Large intestine (tissue), 12 donors: ENCODE measurements around the gene COL4A3. TPM values are rescaled to one million over a fixed set of nuclear protein-coding genes. Genes with fewer than 3 reads are reported as not detected.
A peak's percentile ranks its signal among the peaks of the same experiment; 100 is the strongest.

Source experiments
- DNase-seq, 2 donors: peaks; one replicate each; pipeline versions ENCODE4 v3.0.0 to v3.0.0-alpha.2; 2013
- H3K27ac ChIP-seq: one replicate; pipeline ENCODE4 v1.5.1; 2013; ENCODE audit warnings: low read length
- H3K27me3 ChIP-seq: 2 replicates; pipeline ENCODE4 v1.6.1; 2013; ENCODE audit warnings: low read length; ENCODE audit not compliant: control insufficient read depth, insufficient read depth
- H3K36me3 ChIP-seq: 2 replicates; pipeline ENCODE4 v1.6.1; 2013; ENCODE audit warnings: low read length; ENCODE audit not compliant: control insufficient read depth, insufficient read depth
- H3K4me1 ChIP-seq: one replicate; pipeline ENCODE4 v1.6.1; 2013; ENCODE audit warnings: low read length; ENCODE audit not compliant: control insufficient read depth, insufficient read depth
- H3K4me3 ChIP-seq: one replicate; pipeline ENCODE4 v1.5.1; 2013; ENCODE audit warnings: low read length
- H3K9me3 ChIP-seq: one replicate; pipeline ENCODE4 v1.6.1; 2013; ENCODE audit warnings: mild to moderate bottlenecking, low read depth, low read length, moderate library complexity; ENCODE audit not compliant: control insufficient read depth
- WGBS: methylation state at CpG from one replicate; pipeline ENCODE4 v1.1.5; 2013; ENCODE audit warnings: low lambda C conversion rate; ENCODE audit not compliant: insufficient coverage; 5-methylcytosine and 5-hydroxymethylcytosine counted together
- long read RNA-seq, 11 donors: transcript quantifications; one replicate each; lab custom pipeline, GENCODE V29; 2026
- polyA plus RNA-seq: library from polyadenylated mRNA; unstranded; fragments of 120-200 nt; gene quantifications from one replicate; pipeline ENCODE4 v1.2.1, GENCODE V29; 2013

The COL4A3 gene
- polyA plus RNA-seq, result 0.19 TPM
- long read RNA-seq, donor 1, result 0 reads
- long read RNA-seq, donor 2, result 0 reads
- long read RNA-seq, donor 3, result 0 reads
- long read RNA-seq, donor 4, result 0 reads
- long read RNA-seq, donor 5, result 0 reads
- long read RNA-seq, donor 6, result 0 reads
- long read RNA-seq, donor 7, result 0 reads
- long read RNA-seq, donor 8, result 0 reads
- long read RNA-seq, donor 9, result 0 reads
- long read RNA-seq, donor 10, result 0 reads
- long read RNA-seq, donor 11, result 0 reads

- peak in 1 of 2 donors; percentile 32 for DNase-seq
- no CpG with 5 or more reads among the region's 77 CpGs for WGBS
- peaks cover 4% of the 10 kb centered on the region for H3K9me3 ChIP-seq
Measured at GRCh38 chr2:227163998-227164762, at the start of gene COL4A3, which contains the start of gene COL4A4. TSS of gene COL4A3 (plus strand) at chr2:227164624. CDS start at chr2:227164727, 103 bp downstream. TSS of gene COL4A4 (minus strand) at chr2:227164205. CDS start at chr2:227147483, 16,722 bp downstream.

GRCh38 chr2:227115761-227116160 is 48.7 kb upstream of the COL4A3 start:
- Histone ChIP-seq H3K4me1 (no peaks in the 10 kb centered on the region), H3K9me3 (no peaks in the 10 kb centered on the region), H3K27me3 (no peaks in the 10 kb centered on the region), H3K4me3 (no peak overlapping the region), H3K27ac (no peak overlapping the region), H3K36me3 (no peaks in the 10 kb centered on the region)
- no peak for DNase-seq
- 60% methylated on average over 2 of the region's 5 CpGs for WGBS

More at GRCh38 chr2:227163998-227164762, at the start of gene COL4A3, which contains the start of gene COL4A4:
- peaks cover 6% of the 10 kb centered on the region for H3K4me1 ChIP-seq
- no peak within 1 kb of the TSS for H3K27ac ChIP-seq
- peaks cover 62% of the 10 kb centered on the region for H3K27me3 ChIP-seq
- H3K36me3 ChIP-seq, result no peaks in the 10 kb centered on the region
- peak within 1 kb of the TSS; percentile 23 for H3K4me3 ChIP-seq

- no peak overlapping the region for H3K27ac ChIP-seq
- DNase-seq, result no peak
- no peaks in the 10 kb centered on the region for H3K9me3 ChIP-seq
- H3K4me1 ChIP-seq, result no peaks in the 10 kb centered on the region
- H3K36me3 ChIP-seq, result no peaks in the 10 kb centered on the region
- no CpG with 5 or more reads among the region's 1 CpG for WGBS
- no peaks in the 10 kb centered on the region for H3K27me3 ChIP-seq
- H3K4me3 ChIP-seq, result no peak overlapping the region
Measured at GRCh38 chr2:227117027-227117426, 47.4 kb upstream of the COL4A3 start.

- WGBS, result no CpG with 5 or more reads among the region's 3 CpGs
- Histone ChIP-seq H3K27ac (no peak overlapping the region), H3K27me3 (no peaks in the 10 kb centered on the region), H3K36me3 (no peaks in the 10 kb centered on the region), H3K4me3 (no peak overlapping the region), H3K9me3 (no peaks in the 10 kb centered on the region), H3K4me1 (no peaks in the 10 kb centered on the region)
- no peak for DNase-seq
Measured at GRCh38 chr2:227117852-227118251, 46.6 kb upstream of the COL4A3 start.

GRCh38 chr2:227118353-227118752 is 46.1 kb upstream of the COL4A3 start:
- DNase-seq, result no peak
- Histone ChIP-seq H3K4me3 (no peak overlapping the region), H3K9me3 (no peaks in the 10 kb centered on the region), H3K36me3 (no peaks in the 10 kb centered on the region), H3K27ac (no peak overlapping the region), H3K4me1 (no peaks in the 10 kb centered on the region), H3K27me3 (no peaks in the 10 kb centered on the region)

GRCh38 chr2:227123697-227124096 is 40.7 kb upstream of the COL4A3 start:
- Histone ChIP-seq H3K36me3 (no peaks in the 10 kb centered on the region), H3K4me1 (no peaks in the 10 kb centered on the region), H3K4me3 (no peak overlapping the region), H3K9me3 (no peaks in the 10 kb centered on the region), H3K27ac (no peak overlapping the region), H3K27me3 (peaks cover 17% of the 10 kb centered on the region)
- DNase-seq, result no peak
- WGBS, result no CpG with 5 or more reads among the region's 4 CpGs

- H3K36me3 ChIP-seq, result no peaks in the 10 kb centered on the region
- no peaks in the 10 kb centered on the region for H3K9me3 ChIP-seq
- H3K4me3 ChIP-seq, result no peak overlapping the region
- no peaks in the 10 kb centered on the region for H3K4me1 ChIP-seq
- 73% methylated on average over 2 of the region's 2 CpGs for WGBS
- H3K27me3 ChIP-seq, result peaks cover 20% of the 10 kb centered on the region
- no peak overlapping the region for H3K27ac ChIP-seq
- no peak for DNase-seq
Measured at GRCh38 chr2:227124811-227125210, 39.6 kb upstream of the COL4A3 start.

- H3K27ac ChIP-seq, result no peak overlapping the region
- H3K9me3 ChIP-seq, result no peaks in the 10 kb centered on the region
- WGBS, result no CpG with 5 or more reads among the region's 5 CpGs
- DNase-seq, result no peak
- no peaks in the 10 kb centered on the region for H3K36me3 ChIP-seq
- no peak overlapping the region for H3K4me3 ChIP-seq
- peaks cover 20% of the 10 kb centered on the region for H3K27me3 ChIP-seq
- no peaks in the 10 kb centered on the region for H3K4me1 ChIP-seq
Measured at GRCh38 chr2:227125506-227125905, 38.9 kb upstream of the COL4A3 start.

- H3K27me3 ChIP-seq, result peaks cover 20% of the 10 kb centered on the region
- no peaks in the 10 kb centered on the region for H3K4me1 ChIP-seq
- H3K27ac ChIP-seq, result no peak overlapping the region
- 10% methylated on average over 2 of the region's 8 CpGs for WGBS
- DNase-seq, result no peak
- no peak overlapping the region for H3K4me3 ChIP-seq
- H3K36me3 ChIP-seq, result no peaks in the 10 kb centered on the region
- H3K9me3 ChIP-seq, result no peaks in the 10 kb centered on the region
Measured at GRCh38 chr2:227127201-227127600, 37.2 kb upstream of the COL4A3 start.

- peaks cover 20% of the 10 kb centered on the region for H3K27me3 ChIP-seq
- DNase-seq, result no peak
- H3K4me1 ChIP-seq, result no peaks in the 10 kb centered on the region
- no peak overlapping the region for H3K4me3 ChIP-seq
- H3K9me3 ChIP-seq, result no peaks in the 10 kb centered on the region
- WGBS, result 77% methylated on average over 3 of the region's 8 CpGs
- H3K27ac ChIP-seq, result no peak overlapping the region
- no peaks in the 10 kb centered on the region for H3K36me3 ChIP-seq
Measured at GRCh38 chr2:227130636-227131035, 33.8 kb upstream of the COL4A3 start.
